DMS 273 treated with DMSO at 0.1 percent for 48 hours (cell line): Measurements from ENCODE around the gene MTCH1.

Source experiments
- DNase-seq: peaks from one replicate; lab custom pipeline; 2025; lab: John Stamatoyannopoulos, UW

The MTCH1 gene

GRCh38 chr6:36926708-36927513, 59.1 kb downstream of the MTCH1 start:
- DNase-seq, result no peak

GRCh38 chr6:36925809-36926208, 60.2 kb downstream of the MTCH1 start:
- no peak for DNase-seq

DNA sequence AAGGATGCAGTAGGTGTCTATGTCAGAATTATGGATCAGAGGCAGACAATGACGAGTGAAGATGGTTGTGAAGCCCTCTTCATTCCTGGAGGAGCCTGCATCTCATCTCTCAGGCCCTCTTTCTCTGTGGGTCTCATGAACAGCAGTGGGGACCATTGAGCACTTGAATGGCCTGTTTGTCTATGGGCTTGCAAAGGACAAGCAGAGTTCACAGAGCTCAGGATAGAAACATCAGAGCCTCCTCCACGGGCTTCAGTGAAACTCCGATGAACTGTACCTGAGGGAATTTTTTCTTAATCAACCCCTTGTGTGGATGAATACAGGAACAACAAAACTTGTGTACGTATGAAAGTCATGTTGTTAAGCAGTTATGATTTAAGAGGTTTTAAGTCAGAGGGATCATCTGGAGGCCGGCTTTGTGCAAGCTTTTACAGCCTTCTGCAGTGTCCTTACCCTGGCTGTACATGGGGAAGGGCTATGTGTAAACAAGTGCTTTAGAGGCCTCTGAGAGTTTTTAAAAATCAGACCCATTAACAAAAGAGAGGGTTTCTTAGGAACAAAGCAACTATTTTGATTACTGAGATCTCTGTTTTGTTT, 61.1 kb downstream of the MTCH1 start:
- DNase-seq, result no peak

DNA sequence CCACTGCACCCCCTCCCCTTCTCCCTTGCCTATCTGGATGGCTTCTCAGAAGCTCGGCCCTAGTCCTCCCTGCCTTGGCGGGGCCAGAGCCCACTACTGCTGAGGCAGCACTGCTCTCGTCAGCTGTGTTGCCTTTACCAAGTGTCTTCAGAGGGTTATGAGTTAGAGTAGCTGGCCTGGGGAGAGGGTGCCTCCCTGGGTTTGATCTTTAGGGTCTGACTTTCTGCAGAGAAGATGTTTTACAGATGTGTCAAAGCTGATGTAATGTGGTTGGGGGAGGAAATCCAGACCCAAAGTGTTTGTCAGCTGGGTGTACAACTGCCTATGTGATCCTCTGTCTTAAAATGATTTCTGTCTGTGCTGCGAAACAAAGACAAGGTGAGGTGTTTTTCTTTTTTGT, 61.9 kb downstream of the MTCH1 start:
- no peak for DNase-seq

GRCh38 chr6:36920546-36920945, 65.5 kb downstream of the MTCH1 start:
- DNase-seq, result no peak

GRCh38 chr6:36920049-36920448, 65.9 kb downstream of the MTCH1 start:
- DNase-seq, result no peak
